Naive B cell (primary cell): ENCODE results near the gene TBL3. TPM values are rescaled to one million over a fixed set of nuclear protein-coding genes. Genes with fewer than 3 reads are reported as not detected.
A peak's percentile ranks its signal among the peaks of the same experiment; 100 is the strongest.

ENCODE experiments used
- ATAC-seq, 2 donors: fragments of 150-1000 bp; cut with Tn5 transposase; 2 replicates each; pipeline ENCODE4 v1.10.0; 2021; ENCODE audit warnings: low read depth in 2 of 2, mild to moderate bottlenecking in 2 of 2, moderate library complexity in 2 of 2
- DNase-seq: peaks from one replicate; pipeline ENCODE4 v3.0.0; 2022
- H3K27ac Mint-ChIP-seq, 6 donors: one replicate each; pipeline ENCODE4 v1.8.0; 2020 to 2022; ENCODE audit warnings: mild to moderate bottlenecking in 6 of 6, mixed read lengths in 6 of 6, moderate library complexity in 5 of 6, inconsistent platforms in 2 of 6
- H3K27me3 Mint-ChIP-seq, 3 donors: one replicate each; pipeline ENCODE4 v1.8.0; 2021 to 2022; ENCODE audit warnings: mixed read lengths in 3 of 3, mild to moderate bottlenecking in 1 of 3
- H3K36me3 Mint-ChIP-seq, 2 donors: one replicate each; pipeline ENCODE4 v1.8.0; 2020 to 2022; ENCODE audit warnings: mixed read lengths in 2 of 2, inconsistent platforms in 1 of 2, mild to moderate bottlenecking in 1 of 2
- H3K4me1 Mint-ChIP-seq, 3 donors: one replicate each; pipeline ENCODE4 v1.8.0; 2020 to 2022; ENCODE audit warnings: mixed read lengths in 3 of 3, inconsistent platforms in 1 of 3, mild to moderate bottlenecking in 1 of 3, moderate library complexity in 1 of 3
- H3K4me3 Mint-ChIP-seq, 8 donors: one replicate each; pipeline ENCODE4 v1.8.0; 2020 to 2022; ENCODE audit warnings: mild to moderate bottlenecking in 8 of 8, mixed read lengths in 8 of 8, moderate library complexity in 8 of 8, inconsistent platforms in 2 of 8
- H3K9me3 Mint-ChIP-seq, 7 donors: one replicate each; pipeline ENCODE4 v1.8.0; 2020 to 2022; ENCODE audit warnings: mixed read lengths in 7 of 7, mild to moderate bottlenecking in 5 of 7, inconsistent platforms in 2 of 7, moderate library complexity in 1 of 7
- polyA plus RNA-seq, 6 donors: library from polyadenylated mRNA; unstranded; fragments of 300-500 nt; fragmentation: Illumina TruSeq; gene quantifications; one replicate each; pipeline ENCODE4 v1.2.3, GENCODE V29; 2021; ENCODE audit warnings: low read depth in 6 of 6

TBL3 gene
- polyA plus RNA-seq, 6 donors from 2014 or later, result 10.9 to 54.8 (median 35.4) TPM

GRCh38 chr16:1984347-1985225 is 12.7 kb downstream of the TBL3 start:
- no peak for DNase-seq

DNA sequence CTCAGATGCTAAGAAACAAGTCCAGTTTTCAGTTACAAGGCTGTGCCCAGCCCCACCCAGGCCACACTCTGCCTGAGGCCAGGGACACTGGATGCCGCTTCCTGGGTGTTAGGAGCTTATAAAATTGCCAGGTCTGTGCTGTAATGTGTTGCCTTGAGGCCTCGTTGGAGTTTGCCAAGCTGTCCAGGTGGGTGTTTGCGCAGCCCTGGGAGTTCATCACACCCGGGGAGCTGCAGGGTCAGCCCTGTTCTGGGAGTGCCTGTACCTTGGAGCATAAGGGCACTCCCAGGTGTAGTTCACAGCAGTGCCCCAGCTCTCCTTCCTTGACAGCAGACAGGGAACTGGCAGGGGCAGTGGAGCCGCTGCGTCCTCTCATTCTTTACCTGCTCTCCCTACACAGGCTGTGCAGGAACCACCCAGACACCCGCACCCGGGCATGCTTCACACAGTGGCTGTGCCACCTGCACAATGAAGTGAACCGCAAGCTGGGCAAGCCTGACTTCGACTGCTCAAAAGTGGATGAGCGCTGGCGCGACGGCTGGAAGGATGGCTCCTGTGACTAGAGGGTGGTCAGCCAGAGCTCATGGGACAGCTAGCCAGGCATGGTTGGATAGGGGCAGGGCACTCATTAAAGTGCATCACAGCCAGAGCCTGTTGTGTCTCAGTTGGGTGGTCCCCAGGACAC is 13.8 kb downstream of the TBL3 start:
- peaks cover 23 to 34% (median 31%) of the 10 kb centered on the region in 3 donors for H3K4me1 Mint-ChIP-seq
- H3K9me3 Mint-ChIP-seq, result peaks cover 0 to 2% (median 0%) of the 10 kb centered on the region in 7 donors
- ATAC-seq (no peak), DNase-seq (no peak)
- H3K36me3 Mint-ChIP-seq, result no peaks in the 10 kb centered on the region
- no peak overlapping the region for H3K27ac Mint-ChIP-seq
- H3K27me3 Mint-ChIP-seq, result peaks cover 12 to 26% (median 23%) of the 10 kb centered on the region in 3 donors
- H3K4me3 Mint-ChIP-seq, result peak overlapping the region; percentile 74 to 90 (median 82)

More at GRCh38 chr16:1984347-1985225, 12.7 kb downstream of the TBL3 start:
- Mint-ChIP-seq H3K4me3 (peak overlapping the region; percentile 74 to 90 (median 82)), H3K36me3 (no peaks in the 10 kb centered on the region), H3K9me3 (peaks cover 0 to 2% (median 0%) of the 10 kb centered on the region in 7 donors), H3K27me3 (peaks cover 12 to 31% (median 23%) of the 10 kb centered on the region in 3 donors), H3K4me1 (peaks cover 23 to 32% (median 31%) of the 10 kb centered on the region in 3 donors), H3K27ac (peak overlapping the region in 3 of 6 donors; percentile 20 to 82 (median 70))
- ATAC-seq, result peak; percentile 31 to 32

DNA sequence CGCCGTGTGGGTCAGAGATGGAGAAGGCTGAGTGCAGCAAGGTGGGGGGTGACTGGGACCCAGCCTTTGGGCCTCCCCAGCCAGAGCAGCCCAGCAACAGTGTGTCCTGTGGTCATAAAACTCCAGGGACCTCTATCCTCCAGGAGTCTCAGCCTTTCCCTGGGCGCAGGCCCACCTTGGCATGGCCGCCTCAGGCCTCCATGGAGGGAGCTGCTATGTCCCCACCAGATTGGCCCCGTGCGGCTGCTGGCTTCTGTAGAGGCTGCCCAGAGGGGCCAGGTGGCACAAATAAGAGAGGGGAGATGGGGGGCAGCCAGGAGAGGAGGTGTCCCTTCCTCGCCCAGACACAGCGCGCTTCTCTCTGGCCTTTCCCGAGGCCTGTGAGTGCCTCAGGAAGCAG is 15.3 kb downstream of the TBL3 start:
- Mint-ChIP-seq H3K27me3 (peaks cover 8 to 10% (median 10%) of the 10 kb centered on the region in 3 donors), H3K4me1 (peaks cover 31 to 39% (median 38%) of the 10 kb centered on the region in 3 donors), H3K4me3 (peak overlapping the region in 3 of 8 donors; percentile 59 to 79 (median 60)), H3K9me3 (peaks cover 0 to 2% (median 0%) of the 10 kb centered on the region in 7 donors), H3K36me3 (no peaks in the 10 kb centered on the region), H3K27ac (peak overlapping the region in 2 of 6 donors; percentile 46 to 83)
- DNase-seq, result no peak
- no peak for ATAC-seq

DNA sequence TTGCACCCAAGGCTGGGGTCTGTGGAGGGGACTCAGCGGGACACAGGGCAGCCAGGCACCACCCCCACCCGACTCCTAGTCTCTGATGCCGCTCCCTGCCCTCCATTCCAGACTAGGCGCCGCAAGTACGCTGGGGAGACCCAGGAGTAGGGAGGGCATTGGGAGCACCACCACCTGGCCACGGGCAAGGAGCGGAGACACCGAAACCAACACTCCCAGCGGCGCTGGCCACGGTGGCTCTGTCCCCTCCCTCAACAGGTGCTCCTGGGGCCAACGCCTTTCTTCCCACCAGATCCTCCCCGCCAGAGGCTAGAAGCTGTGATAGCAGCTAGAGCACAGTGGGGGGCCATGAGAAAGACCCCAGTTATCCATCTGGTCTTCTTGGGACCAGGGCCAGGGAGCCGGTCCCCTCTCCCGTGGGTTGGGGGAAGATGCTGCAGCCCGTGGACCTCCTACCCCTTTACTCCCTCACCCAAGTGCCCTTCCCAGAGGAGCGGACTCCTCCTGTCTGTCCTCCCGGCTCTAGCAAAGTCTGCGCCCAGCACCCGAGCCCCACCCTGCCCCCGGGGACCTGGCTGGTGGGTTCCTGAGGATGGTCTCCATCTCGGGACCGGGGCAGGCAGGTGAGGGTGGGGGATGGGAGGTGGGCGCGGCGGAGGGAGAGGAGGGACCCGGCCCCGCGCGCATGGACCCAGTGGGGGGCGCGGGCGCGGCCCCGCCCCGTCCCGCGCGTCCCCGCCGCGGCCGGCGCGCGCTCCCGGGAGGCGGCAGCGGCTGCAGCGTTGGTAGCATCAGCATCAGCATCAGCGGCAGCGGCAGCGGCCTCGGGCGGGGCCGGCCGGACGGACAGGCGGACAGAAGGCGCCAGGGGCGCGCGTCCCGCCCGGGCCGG is 17.6 kb downstream of the TBL3 start, which contains the start of gene SYNGR3:
SYNGR3 (plus strand) TSS at position 762 of the 892 bp plus-strand sequence. CDS start 133 bp downstream, outside the sequence.
- DNase-seq, result no peak
- no peaks in the 10 kb centered on the region for H3K27me3 Mint-ChIP-seq
- ATAC-seq, result no peak
- peaks cover 33 to 42% (median 40%) of the 10 kb centered on the region in 3 donors for H3K4me1 Mint-ChIP-seq
- H3K36me3 Mint-ChIP-seq, result no peaks in the 10 kb centered on the region
- peak within 1 kb of the TSS; percentile 24 to 98 (median 96) for H3K27ac Mint-ChIP-seq
- peak within 1 kb of the TSS; percentile 81 to 92 (median 85) for H3K4me3 Mint-ChIP-seq
- H3K9me3 Mint-ChIP-seq, result no peaks in the 10 kb centered on the region

GRCh38 chr16:1990101-1990350 is 18.2 kb downstream of the TBL3 start:
- ATAC-seq, result no peak

DNA sequence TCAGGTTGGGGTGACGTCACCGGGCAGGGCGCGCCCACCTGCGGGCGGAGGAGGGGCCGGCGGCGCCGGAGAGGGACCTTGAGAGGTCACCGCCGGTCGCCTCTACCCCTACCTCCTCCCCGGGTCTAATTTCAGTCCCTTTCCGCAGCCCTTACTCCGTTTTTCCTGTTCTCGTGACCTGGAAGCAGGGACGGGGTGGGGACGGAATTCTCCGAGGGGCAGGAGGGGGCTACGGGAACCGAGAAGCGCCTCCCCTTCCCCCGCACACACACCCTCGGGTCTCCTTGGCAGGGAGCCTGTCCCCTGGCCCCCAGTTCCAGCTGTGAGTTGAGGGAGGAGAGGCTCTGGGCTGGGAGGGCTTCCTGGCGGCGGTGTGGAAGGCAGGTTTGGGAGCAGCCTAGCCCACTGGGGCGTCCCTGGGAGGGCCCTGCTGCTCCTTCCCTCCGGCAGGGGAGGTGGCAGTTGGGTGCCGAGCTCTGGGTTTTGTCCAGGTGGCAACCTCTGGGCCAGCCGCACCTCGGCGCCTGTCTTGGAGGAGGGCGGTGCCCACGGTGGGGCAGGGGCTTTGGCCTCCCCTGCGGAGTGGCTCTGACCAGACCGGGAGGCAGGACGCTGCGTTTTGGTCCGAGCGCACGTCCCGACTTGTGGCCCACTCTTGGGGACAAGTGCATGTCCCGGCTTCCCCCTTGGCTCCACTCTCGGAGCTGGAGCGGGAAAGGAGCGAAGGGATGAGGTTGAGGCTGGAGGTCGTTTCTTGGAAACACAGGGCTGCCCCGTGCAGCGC is 18.7 kb downstream of the TBL3 start:
- ATAC-seq (peak; percentile 13 to 15), DNase-seq (peak; percentile 62)
- H3K27ac Mint-ChIP-seq, result peak overlapping the region; percentile 87 to 98 (median 96)
- H3K27me3 Mint-ChIP-seq, result no peaks in the 10 kb centered on the region
- peaks cover 29 to 36% (median 31%) of the 10 kb centered on the region in 3 donors for H3K4me1 Mint-ChIP-seq
- H3K4me3 Mint-ChIP-seq, result peak overlapping the region; percentile 81 to 92 (median 85)
- H3K9me3 Mint-ChIP-seq, result no peaks in the 10 kb centered on the region
- H3K36me3 Mint-ChIP-seq, result no peaks in the 10 kb centered on the region

More at GRCh38 chr16:1990101-1990350, 18.2 kb downstream of the TBL3 start:
- Mint-ChIP-seq H3K27ac (peak overlapping the region in 2 of 6 donors; percentile 87 to 94), H3K4me3 (peak overlapping the region in 3 of 8 donors; percentile 33 to 82 (median 82)), H3K27me3 (no peaks in the 10 kb centered on the region), H3K36me3 (no peaks in the 10 kb centered on the region), H3K4me1 (peaks cover 29 to 36% (median 35%) of the 10 kb centered on the region in 3 donors), H3K9me3 (no peaks in the 10 kb centered on the region)
- DNase-seq, result no peak

DNA sequence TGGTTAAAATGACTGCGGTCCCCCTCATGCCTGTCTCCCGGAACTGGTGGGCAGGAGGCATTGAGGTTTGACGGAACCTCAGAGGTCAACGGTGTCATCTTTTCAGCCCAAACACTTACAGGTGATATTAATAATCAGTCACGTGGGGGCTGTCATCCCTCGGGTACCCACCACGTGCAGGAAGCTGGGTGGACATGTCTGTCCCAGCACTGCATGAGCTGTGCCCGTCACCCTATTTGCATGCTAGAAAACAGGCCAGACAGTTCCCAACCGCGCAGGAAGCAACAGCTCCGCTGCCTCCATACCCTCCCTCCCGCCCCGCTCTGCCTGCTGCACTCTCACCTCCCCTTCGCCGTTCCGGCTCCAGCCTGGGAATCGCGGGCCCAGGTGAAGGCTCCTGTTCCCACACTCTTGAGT is 19.3 kb downstream of the TBL3 start:
- Mint-ChIP-seq H3K27ac (peak overlapping the region; percentile 87 to 98 (median 96)), H3K4me3 (peak overlapping the region; percentile 81 to 92 (median 85)), H3K36me3 (no peaks in the 10 kb centered on the region), H3K27me3 (no peaks in the 10 kb centered on the region), H3K4me1 (peaks cover 29 to 35% (median 31%) of the 10 kb centered on the region in 3 donors), H3K9me3 (no peaks in the 10 kb centered on the region)
- DNase-seq, result peak; percentile 79
- peak; percentile 40 to 68 for ATAC-seq

DNA sequence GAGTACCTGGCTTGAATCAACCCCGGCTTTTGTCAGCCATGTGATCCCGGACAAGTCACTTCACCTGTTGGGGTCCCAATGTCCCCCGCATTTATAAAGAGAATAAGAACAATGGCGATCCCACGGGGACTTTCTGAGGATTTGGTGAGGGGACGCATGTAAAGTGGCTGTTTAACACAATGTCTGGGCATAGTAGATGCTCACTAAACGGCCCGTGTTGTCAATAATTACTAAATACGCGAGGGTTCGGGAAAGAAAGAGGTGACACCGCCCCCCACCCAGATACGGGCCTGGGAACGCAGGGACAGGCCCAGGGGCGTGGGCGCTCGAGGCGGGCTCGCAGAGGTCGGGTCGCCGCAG is 19.7 kb downstream of the TBL3 start:
- Mint-ChIP-seq H3K36me3 (no peaks in the 10 kb centered on the region), H3K27ac (peak overlapping the region; percentile 41 to 98 (median 96)), H3K27me3 (no peaks in the 10 kb centered on the region), H3K9me3 (no peaks in the 10 kb centered on the region), H3K4me3 (peak overlapping the region; percentile 81 to 92 (median 85)), H3K4me1 (peaks cover 28 to 31% (median 30%) of the 10 kb centered on the region in 3 donors)
- DNase-seq (peak; percentile 31), ATAC-seq (no peak)

- H3K36me3 Mint-ChIP-seq, result no peaks in the 10 kb centered on the region
- no peaks in the 10 kb centered on the region for H3K27me3 Mint-ChIP-seq
- peak; percentile 62 to 67 for ATAC-seq
- H3K4me3 Mint-ChIP-seq, result peak overlapping the region; percentile 56 to 92 (median 84)
- H3K9me3 Mint-ChIP-seq, result no peaks in the 10 kb centered on the region
- H3K4me1 Mint-ChIP-seq, result peaks cover 23 to 31% (median 26%) of the 10 kb centered on the region in 3 donors
- peak overlapping the region in 5 of 6 donors; percentile 41 to 98 (median 95) for H3K27ac Mint-ChIP-seq
- DNase-seq, result peak; percentile 90
Observed at GRCh38 chr16:1991948-1992703, 20.3 kb downstream of the TBL3 start.

DNA sequence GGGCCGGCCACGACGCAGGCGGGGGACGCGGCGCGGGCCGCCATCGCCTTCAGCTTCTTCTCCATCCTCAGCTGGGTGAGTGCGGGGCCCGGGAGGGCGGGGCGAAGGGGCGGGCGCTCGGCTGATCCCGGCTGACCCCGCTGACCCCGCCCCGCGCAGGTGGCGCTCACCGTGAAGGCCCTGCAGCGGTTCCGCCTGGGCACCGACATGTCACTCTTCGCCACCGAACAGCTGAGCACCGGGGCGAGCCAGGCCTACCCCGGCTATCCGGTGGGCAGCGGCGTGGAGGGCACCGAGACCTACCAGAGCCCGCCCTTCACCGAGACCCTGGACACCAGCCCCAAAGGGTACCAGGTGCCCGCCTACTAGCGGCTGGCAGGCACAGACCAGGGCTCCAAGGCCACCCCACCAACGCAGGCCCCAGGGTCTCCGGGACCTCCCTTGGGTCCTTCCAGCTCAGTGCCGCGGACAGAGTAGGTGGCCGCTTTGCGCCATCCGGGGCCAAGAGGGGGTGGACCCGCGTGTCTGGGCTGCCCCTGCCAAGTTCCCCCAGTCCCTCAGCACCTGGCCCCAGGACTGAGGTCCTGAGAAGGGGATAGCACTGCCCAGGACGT is 21.0 kb downstream of the TBL3 start:
- Mint-ChIP-seq H3K4me1 (peaks cover 19 to 31% (median 26%) of the 10 kb centered on the region in 3 donors), H3K27ac (peak overlapping the region in 2 of 6 donors; percentile 17 to 60), H3K4me3 (no peak overlapping the region), H3K9me3 (no peaks in the 10 kb centered on the region), H3K27me3 (no peaks in the 10 kb centered on the region), H3K36me3 (no peaks in the 10 kb centered on the region)
- no peak for DNase-seq
- ATAC-seq, result no peak

DNA sequence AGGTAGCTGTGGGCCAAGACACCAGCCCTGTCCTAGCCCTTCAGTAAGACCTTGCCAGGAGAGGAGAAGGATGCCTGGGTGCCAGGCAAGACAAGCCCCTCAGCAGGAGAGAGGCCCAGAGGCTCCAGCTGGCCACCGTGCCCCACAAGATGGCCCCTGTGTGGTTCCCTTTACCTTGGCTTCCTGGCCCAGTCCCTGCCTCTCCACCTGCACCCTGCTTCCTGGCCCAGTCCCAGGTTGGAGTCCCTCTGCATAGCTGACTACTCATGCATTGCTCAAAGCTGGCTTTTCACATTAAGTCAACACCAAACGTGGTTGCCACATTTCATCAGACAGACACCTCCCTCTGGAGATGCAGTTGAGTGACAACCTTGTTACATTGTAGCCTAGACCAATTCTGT is 21.9 kb downstream of the TBL3 start:
- ATAC-seq, result no peak
- Mint-ChIP-seq H3K9me3 (no peaks in the 10 kb centered on the region), H3K36me3 (no peaks in the 10 kb centered on the region), H3K27ac (peak overlapping the region in 5 of 6 donors; percentile 17 to 94 (median 88)), H3K27me3 (no peaks in the 10 kb centered on the region), H3K4me3 (peak overlapping the region in 2 of 8 donors; percentile 57 to 72), H3K4me1 (peaks cover 18 to 28% (median 22%) of the 10 kb centered on the region in 3 donors)
- DNase-seq, result no peak
